ENCODE results near the gene ARL16. TPM values are rescaled to one million over a fixed set of nuclear protein-coding genes. Genes with fewer than 3 reads are reported as not detected.
A peak's percentile ranks its signal among the peaks of the same experiment; 100 is the strongest.
"Not testable (repeated sequence)": the region's sequence is repeated elsewhere in the genome, so short reads cannot be mapped to it uniquely, and the experiment has no call there.

The ARL16 gene
- total RNA-seq, 1 donor from 2014 or later, result 19.5 TPM

DNA sequence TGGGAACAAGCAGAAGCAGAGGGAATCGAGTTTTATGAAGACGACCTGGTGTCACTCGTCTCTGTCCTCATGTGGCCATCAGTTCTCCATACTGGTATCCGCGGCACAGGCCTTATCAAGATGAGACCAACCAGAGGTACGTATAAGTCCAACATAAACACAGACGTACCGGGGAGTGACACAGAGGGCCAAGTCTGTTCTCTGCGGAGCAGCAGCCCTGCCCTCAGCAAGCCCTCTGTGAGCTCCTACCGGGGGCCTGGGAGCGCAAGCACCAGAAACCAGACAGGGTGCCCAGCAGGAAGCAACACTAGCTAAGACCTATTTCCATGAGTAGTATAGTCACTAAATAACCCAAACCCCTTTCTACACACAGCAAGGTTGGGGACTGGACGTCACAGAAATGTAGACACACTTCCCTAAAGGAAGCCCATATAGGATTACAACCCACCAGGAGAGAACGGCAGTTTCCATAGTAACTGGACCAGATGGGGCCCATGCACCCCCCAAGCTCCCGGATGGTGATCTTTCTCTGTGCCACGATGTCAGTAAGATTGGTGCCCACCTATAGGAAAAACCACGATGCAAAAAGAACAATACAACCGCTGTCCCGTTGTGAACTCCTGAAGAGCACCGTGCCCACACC is 911 bp downstream of the ARL16 start:
- peak overlapping the region; percentile 82 for H3K27ac ChIP-seq
- no peaks in the 10 kb centered on the region for H3K27me3 ChIP-seq

DNA sequence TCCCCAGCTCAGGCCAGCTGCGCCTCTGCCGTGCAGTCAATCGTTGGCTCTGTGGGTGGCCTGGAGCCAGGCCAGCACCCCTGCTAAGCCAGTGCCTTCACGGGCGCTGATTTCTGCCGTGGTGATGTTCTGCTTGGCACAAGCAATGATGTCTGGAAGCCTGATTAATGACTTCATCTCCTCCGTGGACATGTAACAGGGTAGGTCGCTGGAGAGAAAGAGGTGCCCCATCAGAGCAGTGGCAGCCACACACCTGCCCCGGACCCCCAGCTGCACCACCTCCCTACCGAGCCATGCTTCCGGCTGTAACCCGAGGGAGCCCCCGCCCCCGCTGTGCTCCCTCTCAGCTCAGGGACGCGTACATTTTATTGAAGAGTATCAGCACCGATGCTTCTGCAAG is 1.9 kb downstream of the ARL16 start:
- ATAC-seq (no peak), DNase-seq (no peak)
- TF ChIP-seq, protein P1, sequence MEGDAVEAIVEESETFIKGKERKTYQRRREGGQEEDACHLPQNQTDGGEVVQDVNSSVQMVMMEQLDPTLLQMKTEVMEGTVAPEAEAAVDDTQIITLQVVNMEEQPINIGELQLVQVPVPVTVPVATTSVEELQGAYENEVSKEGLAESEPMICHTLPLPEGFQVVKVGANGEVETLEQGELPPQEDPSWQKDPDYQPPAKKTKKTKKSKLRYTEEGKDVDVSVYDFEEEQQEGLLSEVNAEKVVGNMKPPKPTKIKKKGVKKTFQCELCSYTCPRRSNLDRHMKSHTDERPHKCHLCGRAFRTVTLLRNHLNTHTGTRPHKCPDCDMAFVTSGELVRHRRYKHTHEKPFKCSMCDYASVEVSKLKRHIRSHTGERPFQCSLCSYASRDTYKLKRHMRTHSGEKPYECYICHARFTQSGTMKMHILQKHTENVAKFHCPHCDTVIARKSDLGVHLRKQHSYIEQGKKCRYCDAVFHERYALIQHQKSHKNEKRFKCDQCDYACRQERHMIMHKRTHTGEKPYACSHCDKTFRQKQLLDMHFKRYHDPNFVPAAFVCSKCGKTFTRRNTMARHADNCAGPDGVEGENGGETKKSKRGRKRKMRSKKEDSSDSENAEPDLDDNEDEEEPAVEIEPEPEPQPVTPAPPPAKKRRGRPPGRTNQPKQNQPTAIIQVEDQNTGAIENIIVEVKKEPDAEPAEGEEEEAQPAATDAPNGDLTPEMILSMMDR (IDR thresholded peaks at IDR 0.05), result no peak
- intact Hi-C loops (cut with DNase I), result no loop called here
- no peaks in the 10 kb centered on the region for H3K27me3 ChIP-seq
- no peak overlapping the region for H3K27ac ChIP-seq
- H3K9me3 ChIP-seq, result no peaks in the 10 kb centered on the region
- H3K4me1 ChIP-seq, result peaks cover 27% of the 10 kb centered on the region
- peaks cover 14% of the 10 kb centered on the region for H3K36me3 ChIP-seq
- H3K4me3 ChIP-seq, result no peak overlapping the region

More for the DNA sequence above, 911 bp downstream of the ARL16 start:
- ATAC-seq (no peak), DNase-seq (no peak)
- H3K9me3 ChIP-seq, result no peaks in the 10 kb centered on the region
- peaks cover 27% of the 10 kb centered on the region for H3K4me1 ChIP-seq
- intact Hi-C loops (cut with DNase I), result no loop called here
- H3K36me3 ChIP-seq, result peaks cover 24% of the 10 kb centered on the region
- TF ChIP-seq, protein P1 (IDR thresholded peaks at IDR 0.05), result no peak
- peak overlapping the region; percentile 91 for H3K4me3 ChIP-seq

DNA sequence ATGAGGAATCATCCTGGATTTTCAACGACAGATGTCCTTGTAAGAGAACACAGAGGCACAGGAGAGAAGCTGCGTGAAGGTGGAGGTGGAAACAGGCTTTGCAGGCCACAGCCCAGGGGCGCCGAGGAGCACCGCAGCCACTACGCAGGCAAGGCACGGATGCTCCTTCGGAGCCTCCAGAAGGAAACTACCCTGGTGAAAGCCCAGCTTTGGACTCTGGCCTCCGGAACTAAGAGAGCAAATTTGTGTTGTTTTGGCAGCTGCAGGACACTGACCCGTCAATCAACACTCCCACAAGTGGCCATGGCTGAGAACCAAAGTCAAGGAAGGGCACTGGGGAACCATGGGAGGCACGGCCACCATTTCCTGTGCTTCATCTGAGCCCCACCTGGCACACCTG is 3.4 kb downstream of the ARL16 start:
- ATAC-seq, result no peak
- TF ChIP-seq, protein P1 (IDR thresholded peaks at IDR 0.05), result no peak
- no peak overlapping the region for H3K4me3 ChIP-seq

DNA sequence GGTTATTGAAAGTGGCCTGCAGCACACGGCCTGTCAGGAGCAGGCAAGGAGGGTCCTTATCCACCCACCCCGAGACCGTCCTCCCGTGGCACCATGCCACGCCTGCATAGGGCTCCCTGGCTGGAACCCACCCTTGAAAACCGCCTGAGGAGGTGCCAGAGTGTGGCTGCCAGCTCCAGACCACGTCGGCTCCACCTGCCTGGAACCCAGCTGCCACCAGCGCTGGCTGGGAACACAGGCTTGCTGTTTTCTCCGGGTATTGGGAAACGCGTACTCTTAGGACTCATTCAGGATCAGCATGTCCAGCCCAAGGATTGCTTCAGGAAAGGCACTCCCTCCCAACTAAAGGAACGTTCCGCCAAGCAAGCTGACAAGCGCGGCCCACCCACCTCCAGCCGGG is 6.7 kb downstream of the ARL16 start:
- Histone ChIP-seq H3K4me1 (no peaks in the 10 kb centered on the region), H3K4me3 (no peak overlapping the region), H3K27ac (no peak overlapping the region), H3K36me3 (peaks cover 24% of the 10 kb centered on the region), H3K9me3 (no peaks in the 10 kb centered on the region), H3K27me3 (no peaks in the 10 kb centered on the region)
- intact Hi-C loops (cut with DNase I), result no loop called here
- DNase-seq (no peak), ATAC-seq (no peak)
- TF ChIP-seq, protein P1 (IDR thresholded peaks at IDR 0.05), result no peak

More for the DNA sequence above, 3.4 kb downstream of the ARL16 start:
- no peaks in the 10 kb centered on the region for H3K36me3 ChIP-seq
- no peaks in the 10 kb centered on the region for H3K9me3 ChIP-seq
- intact Hi-C loops (cut with DNase I), result no loop called here
- H3K27ac ChIP-seq, result no peak overlapping the region
- H3K27me3 ChIP-seq, result no peaks in the 10 kb centered on the region
- no peak for DNase-seq
- H3K4me1 ChIP-seq, result peaks cover 18% of the 10 kb centered on the region

DNA sequence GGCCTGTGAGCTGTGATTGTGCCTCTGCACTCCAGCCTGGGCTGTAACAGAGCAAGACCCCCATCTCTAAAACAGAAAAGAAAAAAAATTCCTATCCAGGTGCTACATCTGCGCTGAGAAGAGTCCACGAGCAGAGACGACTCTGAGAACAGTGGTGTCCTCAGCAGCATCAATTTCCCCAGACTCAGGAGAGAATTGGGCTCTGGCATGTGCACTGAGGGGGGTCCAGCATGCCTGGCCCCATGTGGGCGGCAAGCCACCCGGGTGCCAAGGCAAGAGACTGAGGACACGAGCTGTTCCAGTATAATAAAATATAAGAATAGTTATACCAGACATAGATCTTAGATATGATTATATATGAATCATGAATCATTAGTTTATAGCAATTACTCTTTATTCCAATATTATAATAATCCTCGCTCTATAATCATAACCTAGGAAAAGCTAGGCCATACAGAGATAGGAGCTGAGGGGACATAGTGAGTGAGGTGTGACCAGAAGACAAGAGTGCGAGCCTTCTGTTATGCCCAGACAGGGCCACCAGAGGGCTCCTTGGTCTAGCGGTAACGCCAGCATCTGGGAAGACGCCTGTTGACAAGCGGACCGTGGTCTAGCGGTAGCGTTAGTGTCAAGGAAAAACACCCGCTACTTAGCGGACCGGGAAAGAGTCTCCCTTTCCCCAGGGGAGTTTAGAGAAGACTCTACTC is 7.9 kb downstream of the ARL16 start:
- H3K27ac ChIP-seq; H3K4me1 ChIP-seq; H3K9me3 ChIP-seq; DNase-seq; H3K4me3 ChIP-seq; ATAC-seq; intact Hi-C loops (cut with DNase I); H3K27me3 ChIP-seq: not testable (repeated sequence)
- TF ChIP-seq, protein P1 (IDR thresholded peaks at IDR 0.05), result peak; percentile 64
- H3K36me3 ChIP-seq, result peaks cover 36% of the 10 kb centered on the region

Data from upper lobe of right lung (tissue), 1 donor.